HCT116 (cell line): ENCODE measurements around the gene POLD2.

Source experiments
- ATF3 ChIP-seq: IDR thresholded peaks from 2 replicates; pipeline ENCODE4 v1.6.1; 2012
- CEBPB ChIP-seq: IDR thresholded peaks from 2 replicates; pipeline ENCODE4 v1.6.1; 2012; ENCODE audit warnings: low read depth
- CTCF ChIP-seq, 3 experiments: fragments of 200-600 bp in 1 of 3; sonication (generic) in 1 of 3; IDR thresholded peaks in 2 of 3; conservative IDR thresholded peaks in 1 of 3; 2 replicates each; pipeline ENCODE4 v1.5.1; 2012 to 2017; ENCODE audit warnings: low read depth in 2 of 3, low read length in 2 of 3, antibody characterized with exemption in 1 of 3, borderline replicate concordance in 1 of 3, control low read depth in 1 of 3, mild to moderate bottlenecking in 1 of 3, mixed read lengths in 1 of 3, mixed run types in 1 of 3, moderate library complexity in 1 of 3; ENCODE audit not compliant: insufficient read depth in 1 of 3
- EZH2 ChIP-seq: fragments of 200-600 bp; sonication (generic); IDR thresholded peaks from 2 replicates; pipeline ENCODE4 v1.6.1; 2017; ENCODE audit warnings: antibody characterized with exemption, mixed run types
- EZH2phosphoT487 ChIP-seq: fragments of 200-600 bp; IDR thresholded peaks from 2 replicates; pipeline ENCODE4 v1.6.1; 2018; ENCODE audit warnings: antibody characterized with exemption, borderline replicate concordance
- POLR2A ChIP-seq: IDR thresholded peaks from 2 replicates; pipeline ENCODE4 v1.7.0; 2011; ENCODE audit warnings: borderline replicate concordance; ENCODE audit not compliant: insufficient read depth, insufficient read length; ENCODE audit errors: extremely low read depth
- POLR2AphosphoS5 ChIP-seq: IDR thresholded peaks from 2 replicates; pipeline ENCODE4 v1.6.1; 2011; ENCODE audit warnings: mild to moderate bottlenecking, low read depth, low read length, moderate library complexity
- RAD21 ChIP-seq: IDR thresholded peaks from 2 replicates; pipeline ENCODE4 v1.6.1; 2012; ENCODE audit warnings: low read depth, mild to moderate bottlenecking
- SIN3A ChIP-seq: IDR thresholded peaks from 2 replicates; pipeline ENCODE4 v1.6.1; 2012; ENCODE audit warnings: low read depth
- YY1 ChIP-seq: IDR thresholded peaks from 2 replicates; pipeline ENCODE4 v1.6.1; 2011; ENCODE audit warnings: low read length, low read depth, moderate library complexity, mild to moderate bottlenecking; ENCODE audit not compliant: insufficient replicate concordance; ENCODE audit errors: extremely low read depth
- ZBTB33 ChIP-seq: IDR thresholded peaks from 2 replicates; pipeline ENCODE4 v1.6.1; 2011; ENCODE audit warnings: mild to moderate bottlenecking, low read length, moderate library complexity; ENCODE audit not compliant: insufficient replicate concordance; ENCODE audit errors: extremely low read depth
- TF ChIP-seq, protein P1 (sequence below): IDR thresholded peaks from 2 replicates; pipeline ENCODE4 v1.6.1; 2012; ENCODE audit warnings: low read depth

DNA sequence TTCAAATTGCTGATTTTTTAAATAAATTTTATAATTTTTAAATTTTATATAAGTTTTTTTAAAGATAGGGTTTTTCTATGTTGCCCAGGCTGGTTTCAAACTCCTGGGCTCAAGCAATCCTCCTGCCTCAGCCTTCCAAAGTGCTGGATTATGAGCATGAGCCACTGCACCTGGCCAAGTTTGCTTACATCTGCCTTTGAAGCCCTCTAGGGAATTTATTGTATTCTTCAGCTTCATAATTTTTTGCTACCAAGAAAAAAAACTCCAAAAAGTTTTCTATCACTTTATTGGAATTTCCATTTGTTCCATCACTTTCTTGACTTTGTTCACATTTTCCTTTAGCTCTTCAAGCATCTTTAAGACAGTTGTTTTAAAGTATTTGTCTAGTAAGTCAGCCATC, 3.8 kb upstream of the POLD2 start:
- no peak for TF ChIP-seq YY1
- no peak for TF ChIP-seq RAD21
- no peak for TF ChIP-seq CEBPB
- no peak for TF ChIP-seq EZH2
- no peak for TF ChIP-seq ZBTB33
- TF ChIP-seq CTCF (IDR thresholded peaks at IDR 0.05 in 2 of 3, conservative IDR thresholded peaks at IDR 0.05 in 1 of 3; ENCODE audit: borderline replicate concordance in 1 of 3, insufficient read depth in 1 of 3, low read depth in 2 of 3, low read length in 2 of 3): no peak
- TF ChIP-seq POLR2AphosphoS5: no peak
- no peak for TF ChIP-seq POLR2A
- TF ChIP-seq EZH2phosphoT487: no peak
- TF ChIP-seq, protein P1, sequence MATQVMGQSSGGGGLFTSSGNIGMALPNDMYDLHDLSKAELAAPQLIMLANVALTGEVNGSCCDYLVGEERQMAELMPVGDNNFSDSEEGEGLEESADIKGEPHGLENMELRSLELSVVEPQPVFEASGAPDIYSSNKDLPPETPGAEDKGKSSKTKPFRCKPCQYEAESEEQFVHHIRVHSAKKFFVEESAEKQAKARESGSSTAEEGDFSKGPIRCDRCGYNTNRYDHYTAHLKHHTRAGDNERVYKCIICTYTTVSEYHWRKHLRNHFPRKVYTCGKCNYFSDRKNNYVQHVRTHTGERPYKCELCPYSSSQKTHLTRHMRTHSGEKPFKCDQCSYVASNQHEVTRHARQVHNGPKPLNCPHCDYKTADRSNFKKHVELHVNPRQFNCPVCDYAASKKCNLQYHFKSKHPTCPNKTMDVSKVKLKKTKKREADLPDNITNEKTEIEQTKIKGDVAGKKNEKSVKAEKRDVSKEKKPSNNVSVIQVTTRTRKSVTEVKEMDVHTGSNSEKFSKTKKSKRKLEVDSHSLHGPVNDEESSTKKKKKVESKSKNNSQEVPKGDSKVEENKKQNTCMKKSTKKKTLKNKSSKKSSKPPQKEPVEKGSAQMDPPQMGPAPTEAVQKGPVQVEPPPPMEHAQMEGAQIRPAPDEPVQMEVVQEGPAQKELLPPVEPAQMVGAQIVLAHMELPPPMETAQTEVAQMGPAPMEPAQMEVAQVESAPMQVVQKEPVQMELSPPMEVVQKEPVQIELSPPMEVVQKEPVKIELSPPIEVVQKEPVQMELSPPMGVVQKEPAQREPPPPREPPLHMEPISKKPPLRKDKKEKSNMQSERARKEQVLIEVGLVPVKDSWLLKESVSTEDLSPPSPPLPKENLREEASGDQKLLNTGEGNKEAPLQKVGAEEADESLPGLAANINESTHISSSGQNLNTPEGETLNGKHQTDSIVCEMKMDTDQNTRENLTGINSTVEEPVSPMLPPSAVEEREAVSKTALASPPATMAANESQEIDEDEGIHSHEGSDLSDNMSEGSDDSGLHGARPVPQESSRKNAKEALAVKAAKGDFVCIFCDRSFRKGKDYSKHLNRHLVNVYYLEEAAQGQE: no peak
- no peak for TF ChIP-seq SIN3A
- no peak for TF ChIP-seq ATF3
